OCI-LY7 (cell line): ENCODE results near the gene STK32C. TPM values are rescaled to one million over a fixed set of nuclear protein-coding genes. Genes with fewer than 3 reads are reported as not detected.

Experiments
- BruUV-seq: library from RNA; stranded (reverse); fragments of 400-500 nt; replicated peaks from 2 replicates; lab custom pipeline; 2021; lab: Mats Ljungman, UMichigan
- CTCF ChIA-PET: fragments of 300-600 bp; sonication (Branson Sonifier 250); formaldehyde crosslinking; loops from one replicate; lab custom pipeline; 2022; ENCODE audit warnings: antibody characterized with exemption; ENCODE audit not compliant: unreplicated experiment; lab: Charles Lee
- POLR2A ChIA-PET: fragments of 300-600 bp; sonication (Branson Sonifier 250); formaldehyde crosslinking; loops from one replicate; lab custom pipeline; 2022; ENCODE audit warnings: antibody characterized with exemption; lab: Charles Lee
- DNase-seq: peaks from one replicate; pipeline ENCODE4 v3.0.0-alpha.2; 2015; ENCODE audit warnings: low spot score
- H2AFZ ChIP-seq: fragments of 200-600 bp; sonication (generic), shearing (Covaris generic); 2 replicates; pipeline ENCODE4 v1.6.1; 2014; ENCODE audit warnings: mild to moderate bottlenecking, antibody characterized with exemption, low read length, moderate library complexity
- H3K27ac ChIP-seq: fragments of 200-600 bp; sonication (generic); 2 replicates; pipeline ENCODE4 v1.5.1; 2014; ENCODE audit warnings: mixed run types, low read depth, mild to moderate bottlenecking, moderate library complexity, low read length, inconsistent platforms; ENCODE audit not compliant: poor library complexity, severe bottlenecking
- H3K36me3 ChIP-seq: fragments of 200-600 bp; sonication (generic); 2 replicates; pipeline ENCODE4 v1.6.1; 2014; ENCODE audit warnings: mild to moderate bottlenecking, antibody characterized with exemption, low read length, moderate library complexity, mixed read lengths; ENCODE audit not compliant: insufficient read depth
- H3K4me1 ChIP-seq: fragments of 200-600 bp; sonication (generic); 2 replicates; pipeline ENCODE4 v1.5.1; 2014; ENCODE audit warnings: mild to moderate bottlenecking, low read length; ENCODE audit not compliant: insufficient read depth, poor library complexity, severe bottlenecking
- H3K4me2 ChIP-seq: fragments of 200-600 bp; sonication (generic); 2 replicates; pipeline ENCODE4 v1.6.1; 2014; ENCODE audit warnings: mild to moderate bottlenecking, low read length
- H3K4me3 ChIP-seq: fragments of 200-600 bp; sonication (generic); 2 replicates; pipeline ENCODE4 v1.5.1; 2014; ENCODE audit warnings: mild to moderate bottlenecking, low read depth, low read length; ENCODE audit not compliant: poor library complexity, severe bottlenecking
- H3K79me2 ChIP-seq: fragments of 200-600 bp; sonication (generic); 2 replicates; pipeline ENCODE4 v1.6.1; 2016; ENCODE audit warnings: low read depth, mild to moderate bottlenecking, low read length, moderate library complexity, mixed read lengths; ENCODE audit not compliant: insufficient read depth
- H3K9me2 ChIP-seq: fragments of 200-600 bp; sonication (generic); 2 replicates; pipeline ENCODE4 v1.6.1; 2016; ENCODE audit warnings: mild to moderate bottlenecking, low read length, mixed read lengths; ENCODE audit not compliant: insufficient read depth
- H3K9me3 ChIP-seq: fragments of 200-600 bp; sonication (generic); 2 replicates; pipeline ENCODE4 v1.6.1; 2014; ENCODE audit warnings: mild to moderate bottlenecking, mixed run types, low read length, mixed read lengths
- H4K20me1 ChIP-seq: fragments of 200-600 bp; sonication (generic); 2 replicates; pipeline ENCODE4 v1.6.1; 2014; ENCODE audit warnings: mild to moderate bottlenecking, antibody characterized with exemption, low read length, moderate library complexity, mixed read lengths; ENCODE audit not compliant: insufficient read depth
- CTCF ChIP-seq: fragments of 200-600 bp; sonication (generic); conservative IDR thresholded peaks from 2 replicates; pipeline ENCODE4 v1.5.1; 2014; ENCODE audit warnings: mild to moderate bottlenecking, antibody characterized with exemption, low read length, moderate library complexity, mixed read lengths
- EZH2phosphoT487 ChIP-seq: fragments of 200-600 bp; sonication (generic); IDR thresholded peaks from 2 replicates; pipeline ENCODE4 v1.6.1; 2018; ENCODE audit warnings: low read depth, borderline replicate concordance, mild to moderate bottlenecking, mixed run types, antibody characterized with exemption, low read length, moderate library complexity, mixed read lengths
- intact Hi-C: fragments of 100-400 bp; cut with micrococcal nuclease; formaldehyde crosslinking; loops from one replicate; pipeline ENCODE4 v1.10.0; 2022; ENCODE audit not compliant: unreplicated experiment
- total RNA-seq, 2 experiments: library from RNA; depleted of rRNA in 1 of 2; stranded (reverse); fragments of >200 nt in 1 of 2; shearing (Covaris generic) in 1 of 2; gene quantifications; 2 replicates each; pipeline ENCODE4 v1.2.3, GENCODE V29; 2014 to 2022

STK32C gene
- total RNA-seq, 2 experiments from 2014 or later, result 13.1 to 30.4 TPM

GRCh38 chr10:132274986-132275385, 32.8 kb downstream of the STK32C start:
- H4K20me1 ChIP-seq, result no peaks in the 10 kb centered on the region
- no peak overlapping the region for H3K4me3 ChIP-seq
- no peaks in the 10 kb centered on the region for H3K9me3 ChIP-seq
- DNase-seq, result no peak
- no peaks in the 10 kb centered on the region for H3K36me3 ChIP-seq
- intact Hi-C loops, result no loop called here
- ChIA-PET POLR2A (no interaction called here), CTCF (no interaction called here)
- H3K4me2 ChIP-seq, result no peak overlapping the region
- no peak overlapping the region for H2AFZ ChIP-seq
- no peaks in the 10 kb centered on the region for H3K9me2 ChIP-seq
- H3K79me2 ChIP-seq, result no peaks in the 10 kb centered on the region
- no peak for TF ChIP-seq EZH2phosphoT487
- TF ChIP-seq CTCF, result no peak
- no peak overlapping the region for H3K27ac ChIP-seq
- H3K4me1 ChIP-seq, result no peaks in the 10 kb centered on the region
- BruUV-seq, result no TSS peak

DNA sequence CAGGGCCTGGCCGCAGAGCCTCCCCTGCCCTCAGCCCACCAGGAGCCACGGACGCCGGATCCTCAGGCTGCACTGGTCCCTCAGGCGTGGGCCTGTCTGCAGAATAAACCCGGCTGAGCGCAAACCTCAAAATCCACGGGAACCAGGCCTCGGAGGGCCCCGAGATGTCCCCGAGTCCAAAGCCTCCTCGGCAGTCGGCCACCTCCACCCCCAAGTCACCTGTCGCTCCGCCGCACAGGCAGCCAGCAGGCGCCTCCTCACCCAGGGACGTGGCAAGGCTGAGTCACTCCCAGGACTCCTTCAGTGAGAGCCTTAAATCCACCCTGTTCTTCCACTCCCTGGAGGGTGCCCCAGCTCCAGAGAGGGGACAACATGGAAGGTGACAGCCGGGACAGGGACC, 33.2 kb downstream of the STK32C start:
- Histone ChIP-seq H4K20me1 (no peaks in the 10 kb centered on the region), H3K4me2 (no peak overlapping the region), H2AFZ (no peak overlapping the region), H3K79me2 (no peaks in the 10 kb centered on the region), H3K36me3 (no peaks in the 10 kb centered on the region), H3K9me2 (no peaks in the 10 kb centered on the region), H3K4me1 (no peaks in the 10 kb centered on the region), H3K27ac (no peak overlapping the region), H3K4me3 (no peak overlapping the region), H3K9me3 (no peaks in the 10 kb centered on the region)
- TF ChIP-seq CTCF (no peak), EZH2phosphoT487 (no peak)
- no TSS peak for BruUV-seq
- ChIA-PET CTCF (no interaction called here), POLR2A (no interaction called here)
- DNase-seq, result no peak
- intact Hi-C loops, result no loop called here

- CTCF ChIA-PET, result no interaction called here
- BruUV-seq, result no TSS peak
- Histone ChIP-seq H2AFZ (no peak overlapping the region), H3K9me3 (no peaks in the 10 kb centered on the region), H3K4me2 (no peak overlapping the region), H3K4me1 (no peaks in the 10 kb centered on the region), H3K9me2 (no peaks in the 10 kb centered on the region), H3K79me2 (no peaks in the 10 kb centered on the region), H3K4me3 (no peak overlapping the region), H3K27ac (no peak overlapping the region), H4K20me1 (no peaks in the 10 kb centered on the region), H3K36me3 (no peaks in the 10 kb centered on the region)
- TF ChIP-seq EZH2phosphoT487 (no peak), CTCF (no peak)
- POLR2A ChIA-PET, result no interaction called here
- intact Hi-C loops, result no loop called here
- no peak for DNase-seq
Measured at GRCh38 chr10:132273966-132274365, 33.8 kb downstream of the STK32C start.
